SH-SY5Y (cell line): ENCODE results near the gene ADAMTSL4.

Source experiments
- GATA2 ChIP-seq: IDR thresholded peaks from 2 replicates; pipeline ENCODE4 v1.6.1; 2011; ENCODE audit warnings: mild to moderate bottlenecking, low read depth, low read length
- GATA3 ChIP-seq: IDR thresholded peaks from 2 replicates; pipeline ENCODE4 v1.6.1; 2011; ENCODE audit warnings: low read depth, mild to moderate bottlenecking, low read length, moderate library complexity

GRCh38 chr1:150577557-150578271, 28.5 kb downstream of the ADAMTSL4 start:
- TF ChIP-seq GATA3 (no peak), GATA2 (no peak)
